Calu3 (cell line): Measurements from ENCODE around the gene SMAGP. TPM values are rescaled to one million over a fixed set of nuclear protein-coding genes. Genes with fewer than 3 reads are reported as not detected.
A peak's percentile ranks its signal among the peaks of the same experiment; 100 is the strongest.
"Not testable (repeated sequence)": the region's sequence is repeated elsewhere in the genome, so short reads cannot be mapped to it uniquely, and the experiment has no call there.

Source experiments
- BruUV-seq: library from RNA; stranded (reverse); fragments of 400-500 nt; replicated peaks from 2 replicates; lab custom pipeline; 2021; lab: Mats Ljungman, UMichigan
- CTCF ChIA-PET: fragments of 300-600 bp; sonication (Branson Sonifier 250); formaldehyde crosslinking; loops from one replicate; lab custom pipeline; 2022; ENCODE audit warnings: antibody characterized with exemption; lab: Charles Lee
- DNase-seq: peaks from one replicate; pipeline ENCODE4 v3.0.0; 2022
- H3K27ac Mint-ChIP-seq: one replicate; pipeline ENCODE4 v1.8.0; 2022; ENCODE audit warnings: mixed read lengths; ENCODE audit not compliant: unreplicated experiment
- H3K27me3 Mint-ChIP-seq: one replicate; pipeline ENCODE4 v1.8.0; 2022; ENCODE audit warnings: mixed read lengths; ENCODE audit not compliant: unreplicated experiment
- H3K36me3 Mint-ChIP-seq: one replicate; pipeline ENCODE4 v1.8.0; 2022; ENCODE audit warnings: mild to moderate bottlenecking, moderate library complexity, mixed read lengths; ENCODE audit not compliant: insufficient read depth, unreplicated experiment
- H3K4me1 Mint-ChIP-seq: one replicate; pipeline ENCODE4 v1.8.0; 2022; ENCODE audit warnings: mild to moderate bottlenecking, low read depth, mixed read lengths; ENCODE audit not compliant: unreplicated experiment
- H3K4me3 Mint-ChIP-seq: one replicate; pipeline ENCODE4 v1.8.0; 2022; ENCODE audit warnings: mild to moderate bottlenecking, low read depth, moderate library complexity, mixed read lengths; ENCODE audit not compliant: unreplicated experiment
- H3K9me3 Mint-ChIP-seq: one replicate; pipeline ENCODE4 v1.8.0; 2022; ENCODE audit warnings: low read depth, mixed read lengths; ENCODE audit not compliant: unreplicated experiment
- intact Hi-C: fragments of 100-400 bp; cut with micrococcal nuclease; formaldehyde crosslinking; loops from one replicate; pipeline ENCODE4 v1.10.0; 2022; ENCODE audit not compliant: unreplicated experiment
- total RNA-seq: library from RNA; stranded (reverse); gene quantifications from 2 replicates; pipeline ENCODE4 v1.2.3, GENCODE V29; 2022
- TF ChIP-seq, protein P1 (sequence below): fragments of 200-600 bp; IDR thresholded peaks from one replicate; pipeline ENCODE4 v1.8.0; 2022; ENCODE audit warnings: antibody characterized with exemption; ENCODE audit not compliant: unreplicated experiment

Gene SMAGP
- total RNA-seq, 1 experiment from 2014 or later = 60.9 TPM

DNA sequence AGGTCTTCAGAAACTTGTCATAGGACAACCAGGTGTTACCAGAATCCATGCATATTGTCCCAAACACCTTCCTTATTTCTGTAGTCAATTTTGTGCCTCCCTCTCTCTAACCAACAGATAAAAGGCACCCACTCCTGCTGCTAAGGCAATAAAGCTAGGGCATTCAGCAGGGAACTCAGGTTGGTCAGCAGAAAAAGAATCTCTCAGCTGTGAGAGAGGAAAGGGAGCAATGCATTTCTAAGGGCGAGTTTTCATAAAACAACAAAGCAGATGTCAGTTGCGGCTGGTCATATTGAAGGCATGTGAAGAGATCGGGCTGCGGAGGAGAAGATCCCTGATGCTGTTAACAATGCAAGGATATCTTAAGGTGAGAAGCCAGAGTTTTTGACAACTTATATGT is 45.0 kb downstream of the SMAGP start:
- H3K27ac Mint-ChIP-seq = no peak overlapping the region
- CTCF ChIA-PET = no interaction called here
- BruUV-seq = no TSS peak
- no peak overlapping the region for H3K4me3 Mint-ChIP-seq
- no peaks in the 10 kb centered on the region for H3K4me1 Mint-ChIP-seq
- intact Hi-C loops = no loop called here
- DNase-seq = no peak
- TF ChIP-seq, protein P1, sequence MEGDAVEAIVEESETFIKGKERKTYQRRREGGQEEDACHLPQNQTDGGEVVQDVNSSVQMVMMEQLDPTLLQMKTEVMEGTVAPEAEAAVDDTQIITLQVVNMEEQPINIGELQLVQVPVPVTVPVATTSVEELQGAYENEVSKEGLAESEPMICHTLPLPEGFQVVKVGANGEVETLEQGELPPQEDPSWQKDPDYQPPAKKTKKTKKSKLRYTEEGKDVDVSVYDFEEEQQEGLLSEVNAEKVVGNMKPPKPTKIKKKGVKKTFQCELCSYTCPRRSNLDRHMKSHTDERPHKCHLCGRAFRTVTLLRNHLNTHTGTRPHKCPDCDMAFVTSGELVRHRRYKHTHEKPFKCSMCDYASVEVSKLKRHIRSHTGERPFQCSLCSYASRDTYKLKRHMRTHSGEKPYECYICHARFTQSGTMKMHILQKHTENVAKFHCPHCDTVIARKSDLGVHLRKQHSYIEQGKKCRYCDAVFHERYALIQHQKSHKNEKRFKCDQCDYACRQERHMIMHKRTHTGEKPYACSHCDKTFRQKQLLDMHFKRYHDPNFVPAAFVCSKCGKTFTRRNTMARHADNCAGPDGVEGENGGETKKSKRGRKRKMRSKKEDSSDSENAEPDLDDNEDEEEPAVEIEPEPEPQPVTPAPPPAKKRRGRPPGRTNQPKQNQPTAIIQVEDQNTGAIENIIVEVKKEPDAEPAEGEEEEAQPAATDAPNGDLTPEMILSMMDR = no peak
- no peaks in the 10 kb centered on the region for H3K27me3 Mint-ChIP-seq
- no peaks in the 10 kb centered on the region for H3K36me3 Mint-ChIP-seq
- no peaks in the 10 kb centered on the region for H3K9me3 Mint-ChIP-seq

DNA sequence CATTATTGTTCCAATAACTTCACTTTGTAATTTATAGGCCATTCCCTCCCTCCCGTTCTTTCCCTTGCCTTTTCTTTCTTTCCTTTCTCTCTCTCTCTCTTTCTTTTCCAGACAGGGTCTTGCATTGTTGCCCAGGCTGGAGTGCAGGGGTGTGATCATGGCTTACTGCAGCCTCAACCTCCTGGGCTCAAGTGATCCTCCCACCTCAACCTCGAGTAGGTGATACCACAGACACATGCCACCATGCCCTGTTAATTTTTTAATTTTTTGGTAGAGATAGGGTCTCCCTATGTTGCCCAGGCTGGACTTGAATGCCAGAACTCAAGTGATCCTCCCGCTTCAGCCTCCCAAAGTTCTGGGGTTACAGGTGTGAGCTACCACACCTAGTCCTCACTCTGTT is 45.6 kb downstream of the SMAGP start:
- peaks cover under 1% of the 10 kb centered on the region for H3K4me1 Mint-ChIP-seq
- no peaks in the 10 kb centered on the region for H3K36me3 Mint-ChIP-seq
- H3K9me3 Mint-ChIP-seq = no peaks in the 10 kb centered on the region
- no peak for DNase-seq
- H3K4me3 Mint-ChIP-seq = no peak overlapping the region
- no TSS peak for BruUV-seq
- TF ChIP-seq, protein P1 = no peak
- H3K27ac Mint-ChIP-seq = no peak overlapping the region
- no peaks in the 10 kb centered on the region for H3K27me3 Mint-ChIP-seq
- CTCF ChIA-PET = no interaction called here
- intact Hi-C loops = no loop called here

DNA sequence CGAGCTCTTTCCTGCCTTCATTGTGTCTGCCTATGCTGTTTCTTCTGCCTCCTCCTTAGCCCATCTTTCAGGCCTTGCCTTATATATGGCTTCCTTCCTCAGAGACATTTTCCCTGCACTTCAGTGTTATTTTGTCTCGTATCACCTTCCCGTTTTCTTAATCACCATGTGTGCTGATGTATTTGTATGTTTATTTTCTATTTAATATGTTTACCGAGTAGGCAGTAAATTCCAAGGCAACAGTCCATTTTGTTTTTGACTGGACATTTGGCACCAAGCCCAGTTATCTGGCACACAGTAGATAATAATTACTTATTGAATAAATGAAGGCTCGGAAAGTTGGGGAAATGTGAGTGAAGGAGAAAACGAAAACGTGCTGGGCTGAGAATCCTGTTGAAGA is 47.8 kb downstream of the SMAGP start:
- no peaks in the 10 kb centered on the region for H3K27me3 Mint-ChIP-seq
- peaks cover 11% of the 10 kb centered on the region for H3K36me3 Mint-ChIP-seq
- peak overlapping the region; percentile 41 for H3K4me3 Mint-ChIP-seq
- DNase-seq = peak; percentile 20
- H3K27ac Mint-ChIP-seq = no peak overlapping the region
- CTCF ChIA-PET = interaction anchor here (0.6 kb wide), 1 partner anchor 125 kb away, joined by 3 read pairs; no protein-coding TSS in a partner anchor
- no TSS peak for BruUV-seq
- H3K4me1 Mint-ChIP-seq = peaks cover 16% of the 10 kb centered on the region
- intact Hi-C loops = no loop called here
- TF ChIP-seq, protein P1 = no peak
- H3K9me3 Mint-ChIP-seq = no peaks in the 10 kb centered on the region

DNA sequence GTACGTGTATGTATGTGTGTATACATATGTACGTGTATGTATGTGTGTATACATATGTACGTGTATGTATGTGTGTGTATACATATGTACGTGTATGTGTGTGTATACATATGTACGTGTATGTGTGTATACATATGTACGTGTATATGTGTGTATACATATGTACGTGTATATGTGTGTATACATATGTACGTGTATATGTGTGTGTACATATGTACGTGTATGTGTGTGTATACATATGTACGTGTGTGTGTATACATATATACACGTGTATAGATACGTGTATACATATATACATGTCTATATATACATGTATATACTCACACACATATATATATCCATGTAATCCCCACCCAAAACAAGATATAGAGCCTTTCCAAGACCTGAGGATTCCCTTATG is 50.4 kb downstream of the SMAGP start:
- H3K4me3 Mint-ChIP-seq, intact Hi-C loops, H3K27ac Mint-ChIP-seq, BruUV-seq, H3K9me3 Mint-ChIP-seq, H3K27me3 Mint-ChIP-seq, CTCF ChIA-PET, DNase-seq: not testable (repeated sequence)
- Mint-ChIP-seq H3K4me1 (peaks cover 16% of the 10 kb centered on the region), H3K36me3 (peaks cover 11% of the 10 kb centered on the region)

DNA sequence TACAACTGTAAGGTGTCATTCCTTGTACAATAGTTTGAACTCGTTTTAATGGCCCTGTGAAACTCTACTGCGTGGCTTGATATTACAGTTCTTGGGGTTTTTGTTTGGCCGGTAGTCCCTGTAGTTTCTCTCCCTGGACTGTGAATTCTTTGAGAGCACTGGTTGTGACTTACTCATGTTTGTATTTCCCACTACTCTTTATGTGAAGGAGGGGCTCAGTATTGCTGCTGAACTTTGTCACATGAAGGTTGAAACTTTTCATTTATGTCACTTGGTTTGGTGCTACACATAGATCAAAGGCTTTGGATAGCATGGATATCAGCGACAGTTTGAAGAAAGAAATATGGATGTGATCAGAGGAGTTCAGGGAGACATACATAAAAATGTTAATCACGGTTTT is 50.9 kb downstream of the SMAGP start:
- TF ChIP-seq, protein P1 = no peak
- Mint-ChIP-seq H3K9me3 (no peaks in the 10 kb centered on the region), H3K4me3 (peak overlapping the region; percentile 69), H3K36me3 (peaks cover 11% of the 10 kb centered on the region), H3K27ac (no peak overlapping the region), H3K4me1 (peaks cover 16% of the 10 kb centered on the region), H3K27me3 (no peaks in the 10 kb centered on the region)
- CTCF ChIA-PET = no interaction called here
- DNase-seq = no peak
- BruUV-seq = TSS peak; percentile 47
- intact Hi-C loops = no loop called here
